ES-I3 (cell line): Measurements from ENCODE around the gene ZNF138.
"Not testable (repeated sequence)": the region's sequence is repeated elsewhere in the genome, so short reads cannot be mapped to it uniquely, and the experiment has no call there.

ENCODE experiments used
- H3K36me3 ChIP-seq: 2 replicates; pipeline ENCODE4 v1.6.1; 2013; ENCODE audit warnings: mild to moderate bottlenecking, low read length, control low read depth, moderate library complexity; ENCODE audit not compliant: insufficient read depth
- H3K4me1 ChIP-seq: 2 replicates; pipeline ENCODE4 v1.6.1; 2013; ENCODE audit warnings: mild to moderate bottlenecking, control low read depth, low read length; ENCODE audit not compliant: insufficient read depth
- H3K9ac ChIP-seq: 2 replicates; pipeline ENCODE4 v1.6.1; 2013; ENCODE audit warnings: low read depth, mild to moderate bottlenecking, low read length, moderate library complexity
- H3K9me3 ChIP-seq: 2 replicates; pipeline ENCODE4 v1.6.1; 2013; ENCODE audit warnings: mild to moderate bottlenecking, low read length, moderate library complexity; ENCODE audit not compliant: control insufficient read depth, insufficient read depth

ZNF138 gene

DNA sequence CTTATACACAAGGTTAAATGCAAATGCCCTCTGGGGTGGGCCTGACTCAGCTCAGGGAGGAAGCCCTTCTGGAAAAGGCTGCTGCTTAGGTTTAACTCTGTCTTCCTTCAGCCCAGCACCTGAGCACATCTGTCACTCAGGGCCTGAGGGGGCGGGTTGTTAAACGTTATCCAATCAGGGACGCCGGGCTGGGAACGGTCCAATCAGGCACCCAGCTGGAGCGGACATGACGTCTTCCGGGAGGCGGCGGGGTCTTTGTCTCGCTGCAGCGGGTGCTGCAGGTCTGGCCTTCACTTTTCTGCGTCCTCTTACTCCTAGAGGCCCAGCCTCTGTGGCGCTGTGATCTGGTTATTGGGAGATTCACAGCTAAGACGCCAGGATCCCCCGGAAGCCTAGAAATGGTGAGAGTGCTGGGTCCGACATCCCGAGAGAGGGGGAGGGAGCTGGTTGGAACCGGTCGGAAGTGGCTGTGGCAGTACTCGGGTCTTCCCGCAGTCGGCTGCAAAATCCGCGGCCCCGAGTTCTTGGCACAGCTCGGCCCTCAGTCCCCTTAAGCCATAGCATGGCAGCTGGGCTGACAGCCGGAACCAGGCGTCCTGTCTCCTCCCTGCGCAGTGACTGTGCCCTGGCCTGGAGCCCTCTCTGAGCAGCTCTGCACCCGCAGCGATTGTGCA is at the start of gene ZNF138:
TSS of gene ZNF138 (plus strand) at position 258 of the 674 bp plus-strand sequence. CDS start at position 399, 141 bp downstream.
- peak within 1 kb of the TSS; percentile 97 for H3K9ac ChIP-seq
- H3K4me1 ChIP-seq, result 0 out of 2 replicates have a peak, but pooled peaks cover 13% of the 10 kb centered on the region
- no peaks in the 10 kb centered on the region for H3K9me3 ChIP-seq
- H3K36me3 ChIP-seq, result no peaks in the 10 kb centered on the region

DNA sequence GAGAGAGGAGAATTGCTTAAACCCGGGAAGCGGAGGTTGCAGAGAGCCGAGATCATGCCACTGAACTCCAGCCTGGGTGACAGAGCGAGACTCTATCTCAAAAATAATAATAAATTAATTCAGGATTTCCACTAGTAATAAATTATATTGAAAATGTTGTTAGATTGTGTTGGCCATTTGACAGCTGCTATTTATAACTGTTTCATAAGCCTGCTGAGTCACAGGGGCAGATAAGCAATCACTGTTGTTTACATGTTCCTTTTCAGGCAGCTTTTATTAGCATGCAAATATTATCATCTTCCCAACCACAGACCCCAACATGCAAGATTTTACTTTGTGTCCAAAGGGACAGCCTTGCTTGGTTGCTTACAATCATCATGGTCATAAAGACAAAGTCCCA is 49.5 kb upstream of the ZNF138 start:
- H3K36me3 ChIP-seq, result no peaks in the 10 kb centered on the region
- H3K9me3 ChIP-seq, result no peaks in the 10 kb centered on the region
- H3K9ac ChIP-seq, result no peak overlapping the region
- no peaks in the 10 kb centered on the region for H3K4me1 ChIP-seq

DNA sequence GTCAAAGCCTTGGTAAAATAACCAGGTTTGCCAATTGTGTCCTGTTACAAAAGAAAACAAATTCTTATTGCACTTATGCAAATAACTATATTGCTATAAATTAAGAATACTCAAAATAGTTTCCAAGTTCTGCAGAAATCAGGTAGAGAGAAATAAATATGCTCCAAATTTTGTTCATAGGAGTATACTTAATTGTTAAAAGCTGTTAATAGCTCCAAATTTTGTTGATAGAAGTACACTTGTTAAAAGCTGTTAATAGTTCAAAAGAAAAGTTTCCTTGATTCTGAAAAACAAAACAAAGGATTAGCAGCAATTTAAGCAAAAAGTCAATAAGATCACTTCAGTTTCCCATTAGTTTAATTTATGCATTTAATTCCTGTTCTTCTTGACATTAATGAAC is 46.4 kb upstream of the ZNF138 start:
- H3K9me3 ChIP-seq, result no peaks in the 10 kb centered on the region
- no peaks in the 10 kb centered on the region for H3K4me1 ChIP-seq
- no peaks in the 10 kb centered on the region for H3K36me3 ChIP-seq
- no peak overlapping the region for H3K9ac ChIP-seq

- Histone ChIP-seq H3K36me3 (no peaks in the 10 kb centered on the region), H3K9me3 (no peaks in the 10 kb centered on the region), H3K4me1 (no peaks in the 10 kb centered on the region), H3K9ac (no peak overlapping the region)
Measured at GRCh38 chr7:64753032-64753431, 41.2 kb upstream of the ZNF138 start.

GRCh38 chr7:64755865-64756264 is 38.4 kb upstream of the ZNF138 start:
- Histone ChIP-seq H3K9me3 (no peaks in the 10 kb centered on the region), H3K4me1 (no peaks in the 10 kb centered on the region), H3K36me3 (no peaks in the 10 kb centered on the region), H3K9ac (no peak overlapping the region)

DNA sequence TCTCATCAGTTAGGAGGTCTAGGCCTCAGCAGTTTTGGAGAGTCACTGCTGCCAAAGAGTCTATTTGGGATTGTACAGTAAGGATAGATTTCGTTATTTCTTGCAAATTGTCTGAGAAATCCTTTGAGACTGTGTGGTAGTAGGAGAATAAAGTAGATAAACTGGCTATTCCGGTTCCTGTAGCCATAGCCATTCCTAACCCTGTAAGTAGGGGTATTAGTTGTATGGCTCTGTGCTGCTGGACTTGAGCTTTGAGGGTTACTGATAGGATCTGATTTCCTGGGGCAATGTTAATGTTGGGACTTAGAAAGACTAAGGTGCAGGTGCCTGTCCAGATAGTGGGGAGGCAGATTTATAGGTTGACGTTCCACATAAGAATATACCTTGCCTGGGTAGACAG is 36.1 kb upstream of the ZNF138 start:
- Histone ChIP-seq H3K9me3 (no peaks in the 10 kb centered on the region), H3K36me3 (no peaks in the 10 kb centered on the region), H3K4me1 (no peaks in the 10 kb centered on the region), H3K9ac (no peak overlapping the region)

- Histone ChIP-seq H3K9me3 (no peaks in the 10 kb centered on the region), H3K36me3 (no peaks in the 10 kb centered on the region), H3K9ac (no peak overlapping the region), H3K4me1 (no peaks in the 10 kb centered on the region)
Measured at GRCh38 chr7:64768824-64769223, 25.4 kb upstream of the ZNF138 start.

DNA sequence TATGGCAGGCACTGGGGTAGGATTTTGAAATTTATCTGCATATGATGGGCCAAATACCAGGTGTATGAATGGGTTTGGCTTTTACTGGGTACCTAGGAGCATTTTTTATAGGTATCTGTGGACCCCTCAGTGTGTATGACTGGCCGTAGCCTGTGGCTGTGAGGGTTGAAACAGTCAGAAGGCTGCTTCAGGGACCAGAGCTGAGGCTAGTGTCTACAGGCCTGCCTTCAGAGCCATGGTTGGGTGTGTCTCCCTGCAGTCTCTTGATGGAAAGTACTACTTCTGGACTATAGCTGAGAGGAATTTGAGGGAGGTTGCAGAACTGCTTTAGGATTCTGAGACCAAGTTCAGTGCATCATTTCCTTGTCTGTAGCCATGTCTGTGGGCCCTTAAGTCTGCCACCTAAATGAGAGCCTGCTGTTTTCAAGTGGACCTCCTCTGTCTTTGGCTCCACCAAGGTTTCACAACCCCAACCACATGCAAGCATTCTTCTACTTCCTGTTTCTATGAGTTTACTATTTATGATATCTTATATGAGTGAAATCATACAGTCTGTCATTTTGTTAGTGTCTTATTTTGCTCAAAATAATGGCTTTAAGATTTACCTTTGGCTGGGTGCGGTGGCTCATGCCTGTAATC is 19.9 kb upstream of the ZNF138 start:
- Histone ChIP-seq H3K36me3 (no peaks in the 10 kb centered on the region), H3K4me1 (no peaks in the 10 kb centered on the region), H3K9me3 (no peaks in the 10 kb centered on the region), H3K9ac (no peak overlapping the region)

DNA sequence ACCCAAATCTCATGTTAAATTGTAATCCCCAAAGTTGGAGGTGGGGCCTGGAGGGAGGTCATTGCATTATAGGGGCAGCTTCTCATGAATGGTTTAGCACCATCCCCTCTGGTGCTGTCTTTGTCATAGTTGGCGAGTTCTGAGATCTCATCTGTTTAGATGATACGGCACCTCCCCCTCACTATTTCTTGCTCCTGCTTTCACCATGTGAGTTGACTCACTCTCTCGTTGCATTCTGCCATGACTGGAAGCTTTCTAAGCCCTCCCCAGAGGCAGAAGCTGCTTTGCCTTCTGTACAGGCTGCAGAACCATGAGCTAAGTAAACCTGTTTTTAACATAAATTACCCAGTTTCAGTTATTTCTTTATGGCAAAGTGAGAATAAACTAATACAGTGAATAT is 18.9 kb upstream of the ZNF138 start:
- H3K4me1 ChIP-seq, result no peaks in the 10 kb centered on the region

GRCh38 chr7:64784842-64785241 is 9.4 kb upstream of the ZNF138 start:
- H3K36me3 ChIP-seq, H3K4me1 ChIP-seq, H3K9ac ChIP-seq, H3K9me3 ChIP-seq: not testable (repeated sequence)

More for the DNA sequence above, 18.9 kb upstream of the ZNF138 start:
- Histone ChIP-seq H3K36me3 (no peaks in the 10 kb centered on the region), H3K9ac (no peak overlapping the region), H3K9me3 (no peaks in the 10 kb centered on the region)

- Histone ChIP-seq H3K9ac (no peak overlapping the region), H3K9me3 (no peaks in the 10 kb centered on the region), H3K4me1 (no peaks in the 10 kb centered on the region), H3K36me3 (no peaks in the 10 kb centered on the region)
Measured at GRCh38 chr7:64787295-64787694, 6.9 kb upstream of the ZNF138 start.

DNA sequence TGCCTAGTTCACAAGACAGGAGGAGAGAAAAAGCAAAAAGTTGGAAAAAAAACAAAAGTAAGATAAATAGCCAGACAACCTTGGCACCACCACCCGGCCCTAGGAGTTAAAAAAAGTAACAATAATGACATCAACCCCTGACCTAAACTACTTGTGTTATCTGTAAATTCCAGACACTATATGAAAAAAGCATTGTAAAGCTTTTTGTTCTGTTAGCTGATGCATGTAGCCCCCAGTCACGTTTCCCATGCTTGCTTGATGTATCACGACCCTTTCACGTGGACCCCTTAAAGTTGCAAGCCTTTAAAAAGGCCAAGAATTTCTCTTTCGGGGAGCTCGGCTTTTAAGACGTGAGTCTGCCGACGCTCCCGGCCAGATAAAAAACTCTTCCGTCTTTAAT is 5.0 kb upstream of the ZNF138 start:
- H3K9me3 ChIP-seq, result not testable (repeated sequence)

GRCh38 chr7:64793106-64793755 is 997 bp upstream of the ZNF138 start:
- Histone ChIP-seq H3K9me3 (no peaks in the 10 kb centered on the region), H3K36me3 (no peaks in the 10 kb centered on the region), H3K4me1 (0 out of 2 replicates have a peak, but pooled peaks cover 13% of the 10 kb centered on the region), H3K9ac (no peak overlapping the region)

More for the DNA sequence above, 5.0 kb upstream of the ZNF138 start:
- H3K4me1 ChIP-seq, H3K36me3 ChIP-seq, H3K9ac ChIP-seq: not testable (repeated sequence)

GRCh38 chr7:64795176-64795575 is 948 bp downstream of the ZNF138 start:
- no peaks in the 10 kb centered on the region for H3K9me3 ChIP-seq
- H3K4me1 ChIP-seq, result peaks cover 13% of the 10 kb centered on the region; the same call in 1 of the 2 replicates
- no peaks in the 10 kb centered on the region; the same call in 1 of the 2 replicates for H3K36me3 ChIP-seq
- H3K9ac ChIP-seq, result peak overlapping the region; percentile 97

GRCh38 chr7:64799169-64799568 is 4.9 kb downstream of the ZNF138 start:
- not testable (repeated sequence) for H3K4me1 ChIP-seq, H3K9me3 ChIP-seq, H3K9ac ChIP-seq, H3K36me3 ChIP-seq
